HG03439 (cell line): ENCODE data around the gene ELOVL4.

Source experiments
- ATAC-seq: cut with Tn5 transposase; IDR thresholded peaks from one replicate; pipeline ENCODE4 v1.9.1; 2021; ENCODE audit warnings: mild to moderate bottlenecking, moderate library complexity; ENCODE audit not compliant: unreplicated experiment

ELOVL4 gene

DNA sequence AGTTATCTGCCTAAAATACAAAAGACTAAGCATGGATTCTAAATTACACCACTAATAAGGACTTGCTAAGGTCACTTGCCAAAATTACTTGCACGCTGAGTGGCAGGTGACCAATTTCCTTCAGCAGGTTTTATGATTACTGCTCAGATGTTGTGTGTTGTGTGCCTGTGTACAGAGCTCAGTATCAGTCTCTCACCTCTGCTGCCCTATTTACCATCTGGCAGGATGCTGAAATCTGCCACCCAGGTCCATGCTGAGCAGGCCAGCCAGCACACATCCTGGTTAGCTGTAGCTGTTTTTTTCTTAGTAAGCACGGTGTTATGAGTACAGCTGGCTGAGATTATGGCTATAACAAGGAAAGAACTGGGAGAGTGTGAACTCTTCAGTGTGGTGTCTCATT, 34.0 kb downstream of the ELOVL4 start:
- no peak for ATAC-seq

DNA sequence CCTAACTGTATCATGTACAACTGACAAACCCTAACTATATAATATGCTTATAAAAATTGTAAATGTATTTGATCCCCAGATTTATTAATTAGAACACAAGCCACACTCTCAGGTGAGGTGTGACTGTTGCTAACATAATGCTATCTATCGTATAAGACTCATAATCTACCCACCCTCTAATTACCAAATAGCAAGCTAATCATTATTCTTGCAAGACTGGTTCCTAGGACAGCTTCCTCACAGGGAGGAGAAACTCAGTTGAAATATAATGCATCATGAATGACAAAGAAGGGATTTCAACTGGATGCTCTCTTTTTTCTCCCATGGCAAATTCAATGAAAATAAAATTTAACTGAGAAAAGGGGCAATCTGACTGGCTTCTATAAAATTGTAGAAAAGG, 35.4 kb downstream of the ELOVL4 start:
- ATAC-seq: no peak

DNA sequence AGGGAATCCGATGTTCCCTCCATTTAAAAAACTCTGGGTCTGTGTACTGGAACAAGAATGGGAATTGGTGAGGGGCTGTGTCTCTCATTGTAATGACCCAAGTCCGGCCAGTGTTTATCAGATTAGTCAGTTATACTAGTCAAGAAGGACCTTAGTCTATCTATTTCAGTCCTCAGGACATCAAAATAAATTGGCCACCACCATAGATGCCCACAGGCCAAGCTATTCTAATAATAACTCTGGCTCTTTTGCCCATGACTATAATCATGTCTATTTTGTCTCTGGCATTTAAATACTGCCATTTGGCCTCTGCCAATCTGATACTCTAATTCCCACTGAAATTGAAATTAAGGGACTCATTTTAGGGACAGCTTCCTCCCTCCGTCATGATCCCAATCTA, 37.8 kb downstream of the ELOVL4 start:
- no peak for ATAC-seq

DNA sequence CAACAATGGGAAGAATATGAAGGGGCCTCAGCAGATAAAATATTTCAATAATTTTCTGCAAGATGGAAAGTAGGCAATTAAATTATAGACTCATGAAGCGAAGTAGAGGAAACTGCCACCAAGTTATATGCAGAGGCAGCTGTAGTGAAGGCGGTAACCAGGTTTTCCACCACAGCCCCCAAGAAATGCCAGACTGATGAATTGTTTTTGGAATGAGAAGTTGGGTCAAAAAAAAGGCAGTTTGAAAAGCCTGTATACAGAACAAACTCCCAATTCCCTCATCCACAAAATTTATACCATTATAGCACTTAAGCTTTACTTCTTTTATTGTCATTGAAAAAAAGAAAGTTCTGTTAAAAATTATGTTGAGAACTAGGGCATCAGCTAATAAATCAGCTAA, 45.3 kb downstream of the ELOVL4 start:
- no peak for ATAC-seq

DNA sequence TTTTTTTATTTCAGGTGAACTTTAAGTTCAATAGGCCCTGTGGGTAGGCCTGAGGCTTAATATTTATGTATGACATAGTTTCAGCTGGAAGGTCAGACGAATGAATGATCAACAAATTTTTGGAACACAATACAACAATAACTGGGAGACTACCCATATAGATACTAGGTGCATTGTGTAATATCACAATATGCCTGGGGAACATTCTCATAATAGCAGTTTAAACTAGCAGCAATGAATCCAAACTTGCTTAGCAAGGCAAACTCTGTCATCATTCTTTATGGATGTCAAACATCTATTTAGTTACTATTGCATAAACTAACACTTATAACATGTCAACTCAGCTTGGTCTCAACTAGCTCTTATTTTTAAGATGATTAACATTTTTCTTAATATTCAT, 49.3 kb downstream of the ELOVL4 start:
- ATAC-seq: no peak

DNA sequence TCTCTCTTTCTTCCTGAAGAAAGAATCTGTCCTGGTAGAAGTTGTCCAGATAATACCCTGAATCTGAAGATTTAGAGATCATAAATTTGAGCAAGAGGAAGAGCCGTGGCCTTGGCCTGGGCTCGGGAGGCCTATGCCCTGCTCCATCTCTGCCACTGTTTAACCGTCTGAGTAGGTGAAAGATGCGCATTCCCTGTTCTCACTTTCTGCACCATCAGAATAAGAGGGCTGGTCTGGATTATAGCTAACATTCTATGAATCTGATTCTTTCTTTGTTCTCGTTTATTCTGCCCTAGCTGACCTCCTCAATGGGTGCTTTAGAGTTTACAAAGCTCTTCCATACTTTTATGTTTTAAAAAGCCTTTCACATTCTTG, 51.3 kb downstream of the ELOVL4 start:
- no peak for ATAC-seq

DNA sequence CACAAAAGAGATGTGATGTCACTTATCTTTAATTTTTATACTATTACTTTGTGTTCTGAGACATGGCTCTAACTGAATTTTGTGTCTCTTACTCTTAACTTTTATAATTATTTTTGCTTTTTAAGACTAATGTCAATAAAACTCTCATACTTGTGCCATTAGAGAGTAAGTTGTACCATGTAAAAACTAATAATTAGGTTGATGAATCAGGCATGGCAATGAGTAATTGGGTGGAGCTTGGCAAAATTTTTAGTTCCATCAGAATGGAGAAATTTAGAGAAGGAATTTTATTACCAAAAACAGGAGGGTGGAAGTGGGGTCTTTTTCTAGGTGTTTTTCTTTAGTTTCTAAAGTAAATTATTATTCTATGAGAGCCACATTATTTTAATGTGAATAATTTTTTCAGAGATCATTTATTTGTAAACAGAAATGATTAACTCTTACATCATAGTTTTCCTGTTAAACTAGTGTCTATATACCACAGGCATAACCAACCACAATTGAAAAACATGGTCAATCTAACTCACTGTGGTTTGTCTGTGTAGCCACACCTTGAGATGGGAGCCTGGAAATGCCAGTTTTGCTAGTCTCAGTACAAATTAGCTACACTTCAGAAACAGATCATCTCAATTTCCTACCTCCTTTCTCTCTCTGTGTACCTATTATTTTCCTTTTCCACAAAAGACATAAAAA, 51.8 kb downstream of the ELOVL4 start:
- no peak for ATAC-seq

DNA sequence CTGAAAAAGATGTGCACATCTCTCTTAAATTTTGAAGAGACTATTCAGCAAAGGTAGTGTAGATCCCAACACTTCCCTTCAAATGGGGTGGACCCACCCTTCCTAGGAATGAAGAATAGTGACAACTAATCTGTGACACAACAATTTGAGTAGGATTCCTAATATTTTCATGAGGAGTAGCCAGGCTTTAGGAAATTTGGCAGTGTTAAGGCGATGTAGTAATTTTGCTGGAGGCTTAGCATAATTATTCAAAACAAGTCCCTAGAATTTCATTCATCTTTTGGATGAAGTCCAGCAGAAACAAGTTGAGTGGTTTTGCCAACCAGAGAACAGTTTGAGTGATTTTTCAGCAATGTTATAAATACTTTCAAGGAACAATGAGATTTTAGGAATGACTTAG, 52.4 kb downstream of the ELOVL4 start:
- no peak for ATAC-seq

DNA sequence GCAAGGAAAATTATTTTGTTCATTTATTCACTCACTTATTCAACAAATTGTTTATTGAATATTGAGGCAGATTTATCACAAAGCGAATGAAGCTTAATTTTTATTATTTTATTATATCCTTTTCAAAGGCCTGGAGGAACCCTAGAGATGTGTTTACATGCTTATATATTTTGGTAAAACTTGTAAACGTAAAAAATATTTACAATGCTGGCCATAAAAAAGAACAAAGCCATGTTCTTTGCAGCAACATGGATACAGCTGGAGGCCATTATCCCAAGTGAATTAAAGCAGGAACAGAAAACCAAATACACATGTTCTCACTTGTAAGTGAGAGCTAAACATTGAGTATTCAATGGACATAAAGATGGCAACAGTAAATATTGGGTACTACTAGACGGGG, 58.8 kb downstream of the ELOVL4 start:
- no peak for ATAC-seq

DNA sequence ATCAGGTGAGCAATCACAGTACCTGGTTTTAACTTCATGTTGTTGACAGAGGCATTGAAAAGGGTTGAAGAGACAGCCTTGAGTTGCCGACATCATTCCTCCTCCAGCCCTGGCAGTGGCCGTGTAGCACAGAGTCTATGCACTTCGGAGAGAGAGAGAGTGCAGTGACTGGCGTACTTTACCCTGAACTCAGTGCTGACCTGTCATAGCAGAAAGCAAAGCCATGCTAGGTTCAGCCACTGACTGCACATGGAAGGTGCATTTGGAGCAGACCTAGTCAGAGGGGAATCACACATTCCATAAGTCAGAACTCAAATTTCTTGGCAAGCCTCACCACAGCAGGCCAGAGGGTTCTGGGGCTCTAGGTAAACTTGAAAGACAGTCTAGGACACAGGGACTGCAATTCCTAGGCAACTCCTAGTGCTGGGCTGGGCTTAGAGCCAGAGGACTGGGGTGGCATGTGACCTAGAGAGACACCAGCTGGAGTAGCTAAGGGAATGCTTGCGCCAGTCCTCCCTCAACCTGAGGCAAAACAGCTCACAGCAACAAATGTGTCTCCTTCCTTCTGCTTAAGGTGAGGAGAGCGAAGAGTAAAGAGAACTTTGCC, 69.1 kb downstream of the ELOVL4 start:
- no peak for ATAC-seq

DNA sequence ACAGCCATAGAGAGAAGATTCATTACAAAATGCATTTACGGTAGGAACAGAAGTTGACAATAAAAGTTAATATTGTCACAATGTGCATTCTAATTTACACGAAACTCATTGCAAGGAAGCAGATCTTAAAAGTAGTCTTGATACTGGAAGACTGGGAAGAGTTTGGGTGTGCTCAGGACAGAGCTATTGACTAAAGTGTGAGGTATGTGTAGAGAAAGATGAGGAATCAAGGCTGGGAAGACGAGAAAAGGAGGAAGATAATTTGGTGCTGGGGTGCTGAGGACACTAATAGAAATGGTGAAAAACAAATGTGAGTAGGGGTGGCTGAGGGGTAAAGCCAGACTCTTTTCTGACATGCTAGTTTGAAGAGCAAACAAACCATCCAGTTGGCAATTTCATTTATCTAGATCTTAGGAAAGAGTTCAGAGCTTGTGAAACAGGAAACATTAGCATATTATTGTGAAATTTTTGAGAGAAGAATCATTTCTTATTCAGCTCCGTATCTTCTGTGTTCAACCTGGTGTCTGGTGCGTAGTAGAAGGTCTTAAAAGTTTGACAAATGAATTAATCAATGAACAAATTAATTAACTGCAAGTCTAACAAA, 72.7 kb downstream of the ELOVL4 start:
- ATAC-seq: no peak

DNA sequence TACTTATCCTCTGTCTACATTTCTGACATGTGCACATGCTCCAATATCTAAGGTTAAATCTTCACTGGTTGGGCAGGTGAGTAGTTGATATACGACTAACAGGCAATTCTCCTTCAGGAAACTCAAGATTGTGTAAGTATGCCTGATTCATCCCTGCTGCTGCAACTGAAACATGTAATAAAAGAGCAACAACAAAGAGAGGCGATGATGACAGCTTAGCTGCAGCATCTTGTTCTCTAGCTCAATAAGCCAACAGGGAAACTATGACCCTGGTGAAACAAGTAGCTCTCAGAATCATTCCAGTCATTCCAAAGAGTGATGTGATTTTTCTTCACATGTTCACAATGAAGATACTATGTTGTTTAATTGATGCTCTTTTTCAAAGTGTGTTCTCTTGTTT, 74.4 kb downstream of the ELOVL4 start:
- ATAC-seq: no peak

DNA sequence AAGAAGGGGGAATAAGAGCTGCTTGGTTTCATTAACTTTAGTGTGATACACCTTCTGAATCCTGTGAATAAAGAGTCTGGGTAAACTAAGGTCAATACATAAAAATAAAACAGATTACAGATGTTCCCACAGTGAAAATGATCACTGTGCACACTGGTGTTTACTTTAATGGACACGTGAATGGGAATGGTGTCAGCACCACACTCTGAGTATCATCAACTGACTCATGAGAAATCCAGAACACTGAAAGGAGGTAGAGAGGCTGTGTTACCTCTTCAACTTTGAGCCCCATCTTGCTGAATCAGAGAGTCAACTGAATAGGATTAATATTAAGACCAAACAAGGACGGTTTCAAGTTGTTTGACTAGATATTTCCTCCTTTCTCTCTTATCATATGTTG, 75.0 kb downstream of the ELOVL4 start:
- no peak for ATAC-seq

DNA sequence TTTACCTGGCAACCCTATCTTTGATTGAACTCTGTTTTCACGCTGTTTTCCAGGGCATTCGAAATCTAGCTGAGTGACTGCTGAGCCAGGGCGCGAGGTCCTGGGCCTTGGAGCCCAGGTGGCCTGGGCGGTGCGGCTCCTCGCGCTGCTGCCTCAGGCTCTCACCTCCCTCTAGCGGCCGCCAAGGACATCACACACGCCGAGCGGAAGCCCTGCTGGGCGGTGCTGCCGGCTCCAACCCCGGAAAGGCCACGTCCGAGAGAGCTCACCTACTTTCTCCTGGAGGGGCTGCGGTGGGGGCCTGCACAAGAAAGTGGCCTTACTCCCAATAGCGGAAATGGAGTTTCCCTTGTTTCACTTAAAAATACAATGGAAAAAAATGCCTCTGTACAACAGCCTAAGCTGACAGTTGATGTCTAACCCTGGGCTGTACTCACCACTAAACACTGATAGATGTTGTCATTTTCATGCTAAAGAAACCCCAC, 77.7 kb downstream of the ELOVL4 start:
- peak; percentile 100 for ATAC-seq

DNA sequence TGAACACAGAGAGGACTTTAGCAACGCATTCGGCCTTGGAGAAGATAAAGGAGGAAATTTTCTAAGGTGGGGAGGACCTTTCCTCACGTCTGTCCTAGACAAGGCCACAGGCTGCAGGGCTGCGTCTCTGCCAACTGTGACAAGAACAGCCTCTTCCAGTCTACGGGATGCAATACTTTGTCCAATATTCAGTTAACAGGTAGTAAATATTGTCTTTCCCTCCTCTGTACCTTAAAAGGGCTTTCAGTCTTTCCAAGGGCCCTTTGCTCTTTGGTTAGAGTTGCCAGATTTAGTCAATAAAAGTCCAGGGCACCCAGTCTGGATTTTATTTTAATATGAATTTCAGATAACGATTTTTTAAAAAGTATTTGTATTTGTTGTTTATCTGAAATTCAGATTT, 78.2 kb downstream of the ELOVL4 start:
- ATAC-seq: no peak

DNA sequence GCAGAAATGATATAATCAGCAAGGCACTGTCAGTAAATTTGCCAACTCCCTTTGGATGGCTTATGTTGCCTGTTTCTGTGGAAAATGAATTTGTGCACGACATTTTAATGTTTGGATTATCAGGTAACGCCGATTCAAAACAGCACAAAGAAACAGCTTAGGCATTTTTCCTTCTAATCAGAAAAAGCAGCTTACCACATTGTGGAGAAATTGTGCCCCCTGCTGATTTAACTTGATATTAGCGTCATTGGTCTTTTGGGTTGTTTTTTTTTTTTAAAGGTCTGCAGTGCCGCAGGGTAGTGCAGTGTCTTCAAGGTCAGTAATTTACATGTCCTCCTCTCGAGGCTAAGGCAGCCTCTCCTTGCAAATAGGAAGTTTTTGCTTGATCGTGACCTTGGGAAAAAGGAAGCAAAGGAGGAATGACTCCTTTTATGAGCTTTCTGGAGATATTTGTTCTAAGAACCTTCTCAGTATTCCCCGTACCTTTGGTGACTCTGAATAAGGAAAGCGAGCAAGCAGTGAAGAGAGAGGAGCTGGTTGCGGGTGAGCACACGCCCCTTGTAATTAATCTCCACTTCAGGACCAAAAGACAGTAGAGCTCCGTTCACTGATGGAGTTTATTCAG, 79.1 kb downstream of the ELOVL4 start:
- ATAC-seq: no peak
